ENCODE results near the gene TAPT1. TPM values are rescaled to one million over a fixed set of nuclear protein-coding genes. Genes with fewer than 3 reads are reported as not detected.

Gene TAPT1
- total and polyA plus RNA-seq, 2 donors (not counting 3 experiments of a cell fraction or from before 2014, with no cell fraction given): 6.9 to 17.5 TPM

DNA sequence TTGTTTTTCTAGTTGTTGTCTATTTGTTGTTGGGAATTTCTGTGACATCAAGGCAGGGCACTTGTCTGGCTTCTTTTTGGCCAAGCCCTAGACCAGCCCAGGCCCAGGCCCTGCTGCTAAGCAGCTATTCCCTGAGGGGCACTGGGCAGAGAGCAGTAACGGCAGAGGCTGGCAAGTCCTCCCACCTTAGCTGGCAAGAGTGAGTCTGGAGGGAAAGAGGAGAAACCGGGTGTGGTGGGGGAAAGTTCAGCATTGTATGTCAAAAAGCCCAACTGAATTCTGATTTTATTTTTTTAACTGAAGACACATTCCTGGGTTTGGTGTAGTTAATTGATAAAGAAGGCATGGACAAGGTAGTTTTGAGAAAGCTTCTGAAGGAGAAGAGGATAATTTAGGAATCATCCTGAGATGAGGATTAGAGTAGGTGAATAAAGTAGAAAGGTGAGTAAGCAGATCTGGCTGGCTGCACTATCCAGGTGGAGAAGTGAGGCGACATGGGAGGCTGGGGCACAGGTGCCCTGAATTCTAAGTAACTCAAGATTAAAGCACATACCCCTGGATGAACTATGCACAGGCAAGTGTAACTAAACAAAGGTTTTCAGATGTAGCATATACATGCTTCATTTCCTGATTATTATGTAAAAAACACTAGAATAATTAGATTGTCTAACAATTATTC, 57.4 kb downstream of the TAPT1 start:
- POLR2A ChIA-PET: no interaction called here
- Histone ChIP-seq H3K79me2 (ENCODE audit: control insufficient read depth, insufficient read depth, low read length) (no peaks in the 10 kb centered on the region), H3K4me1 (ENCODE audit: control insufficient read depth, extremely low read depth, insufficient read depth, low read length) (no peaks in the 10 kb centered on the region), H3K9me1 (replicated peaks; ENCODE audit: control insufficient read depth, extremely low read depth, insufficient read depth, low read length) (no peaks in the 10 kb centered on the region), H3K27ac (ENCODE audit: insufficient read depth, low read depth, low read length) (no peak overlapping the region), H3K4me3 (replicated peaks in 1 of 3; ENCODE audit: insufficient read depth in 1 of 3, low read depth in 1 of 3, low read length in 3 of 3) (no peak overlapping the region), H4K20me1 (replicated peaks; ENCODE audit: control insufficient read depth, extremely low read depth, insufficient read depth, low read length) (no peaks in the 10 kb centered on the region), H3K9ac (replicated peaks; ENCODE audit: extremely low read depth, insufficient read depth, low read length) (no peak overlapping the region), H3K27me3 (ENCODE audit: control insufficient read depth in 2 of 2, insufficient read depth in 2 of 2, low read length in 2 of 2) (no peaks in the 10 kb centered on the region), H2AFZ (ENCODE audit: low read depth, low read length) (no peak overlapping the region), H3K4me2 (ENCODE audit: insufficient read depth, low read length) (no peak overlapping the region), H3K36me3 (ENCODE audit: control insufficient read depth in 2 of 2, extremely low read depth in 1 of 2, insufficient read depth in 2 of 2, low read length in 2 of 2) (peaks cover 0 to 2% of the 10 kb centered on the region in 2 experiments), H3K9me3 (replicated peaks; ENCODE audit: control insufficient read depth, insufficient read depth, low read length) (no peaks in the 10 kb centered on the region)
- CTCF ChIA-PET: interaction anchor here (1.1 to 1.2 kb wide), 2 partner anchors 13 to 37 kb away, joined by 4 read pairs; no protein-coding TSS in a partner anchor
- no peak for TF ChIP-seq CTCF (IDR thresholded peaks at IDR 0.05; ENCODE audit: extremely low read depth in 1 of 2, insufficient read depth in 1 of 2, low read depth in 1 of 2, low read length in 2 of 2)
- TF ChIP-seq MYC (IDR thresholded peaks at IDR 0.05; ENCODE audit: low read depth, low read length): no peak
- TF ChIP-seq EZH2 (IDR thresholded peaks at IDR 0.05; ENCODE audit: borderline replicate concordance, low read depth, low read length, severe bottlenecking): no peak
- TF ChIP-seq GATA2 (IDR thresholded peaks at IDR 0.05; ENCODE audit: insufficient read depth, insufficient read length, low read depth, low read length): no peak
- no peak for TF ChIP-seq POLR2AphosphoS5 (IDR thresholded peaks at IDR 0.05; ENCODE audit: insufficient read depth, low read depth, low read length)
- no peak for TF ChIP-seq FOS (IDR thresholded peaks at IDR 0.05; ENCODE audit: borderline replicate concordance, insufficient read depth, low read length)
- no peak for TF ChIP-seq POLR2A (IDR thresholded peaks at IDR 0.05; ENCODE audit: low read depth, low read length)
- dilution Hi-C loops (cut with MboI; ENCODE audit: extremely low pct_ligation_motif_present, low sequenced_read_pairs): no loop called here
- no peak for FAIRE-seq
- no TSS peak for BruUV-seq (replicated peaks)
- intact Hi-C loops (cut with micrococcal nuclease): no loop called here
- no peak for DNase-seq (ENCODE audit: low read depth, low spot score)
